GM19397 (cell line): ENCODE results near the gene PPP6R2.

Experiments
- ATAC-seq: cut with Tn5 transposase; IDR thresholded peaks from one replicate; pipeline ENCODE4 v1.9.1; 2021; ENCODE audit warnings: mild to moderate bottlenecking, moderate library complexity; ENCODE audit not compliant: unreplicated experiment

Gene PPP6R2, protein sequence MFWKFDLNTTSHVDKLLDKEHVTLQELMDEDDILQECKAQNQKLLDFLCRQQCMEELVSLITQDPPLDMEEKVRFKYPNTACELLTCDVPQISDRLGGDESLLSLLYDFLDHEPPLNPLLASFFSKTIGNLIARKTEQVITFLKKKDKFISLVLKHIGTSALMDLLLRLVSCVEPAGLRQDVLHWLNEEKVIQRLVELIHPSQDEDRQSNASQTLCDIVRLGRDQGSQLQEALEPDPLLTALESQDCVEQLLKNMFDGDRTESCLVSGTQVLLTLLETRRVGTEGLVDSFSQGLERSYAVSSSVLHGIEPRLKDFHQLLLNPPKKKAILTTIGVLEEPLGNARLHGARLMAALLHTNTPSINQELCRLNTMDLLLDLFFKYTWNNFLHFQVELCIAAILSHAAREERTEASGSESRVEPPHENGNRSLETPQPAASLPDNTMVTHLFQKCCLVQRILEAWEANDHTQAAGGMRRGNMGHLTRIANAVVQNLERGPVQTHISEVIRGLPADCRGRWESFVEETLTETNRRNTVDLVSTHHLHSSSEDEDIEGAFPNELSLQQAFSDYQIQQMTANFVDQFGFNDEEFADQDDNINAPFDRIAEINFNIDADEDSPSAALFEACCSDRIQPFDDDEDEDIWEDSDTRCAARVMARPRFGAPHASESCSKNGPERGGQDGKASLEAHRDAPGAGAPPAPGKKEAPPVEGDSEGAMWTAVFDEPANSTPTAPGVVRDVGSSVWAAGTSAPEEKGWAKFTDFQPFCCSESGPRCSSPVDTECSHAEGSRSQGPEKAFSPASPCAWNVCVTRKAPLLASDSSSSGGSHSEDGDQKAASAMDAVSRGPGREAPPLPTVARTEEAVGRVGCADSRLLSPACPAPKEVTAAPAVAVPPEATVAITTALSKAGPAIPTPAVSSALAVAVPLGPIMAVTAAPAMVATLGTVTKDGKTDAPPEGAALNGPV

GRCh38 chr22:50342651-50343540 is at the start of gene PPP6R2:
Gene PPP6R2, plus strand, starts transcription at chr22:50343327. Its CDS starts 50,582 bp downstream, at chr22:50393909.
- ATAC-seq, result peak; percentile 73

GRCh38 chr22:50293441-50294318 is 49.4 kb upstream of the PPP6R2 start:
- no peak for ATAC-seq

DNA sequence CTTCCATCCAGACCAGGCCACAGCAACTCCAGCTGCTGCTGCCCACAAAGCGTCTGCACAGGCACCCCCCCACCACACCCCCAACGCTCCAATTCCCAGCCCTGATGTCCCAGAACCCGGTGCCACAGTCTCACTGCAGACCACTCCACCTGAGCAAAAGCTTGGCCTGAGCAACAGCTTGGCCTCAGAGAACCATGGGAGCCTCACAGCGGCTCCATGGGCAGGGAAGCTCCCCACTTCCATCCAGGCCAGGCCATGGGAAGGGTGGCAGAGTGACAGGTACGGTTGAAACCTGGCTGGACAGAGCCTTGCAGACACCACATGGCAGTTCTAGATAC is 48.8 kb upstream of the PPP6R2 start:
- ATAC-seq, result no peak

DNA sequence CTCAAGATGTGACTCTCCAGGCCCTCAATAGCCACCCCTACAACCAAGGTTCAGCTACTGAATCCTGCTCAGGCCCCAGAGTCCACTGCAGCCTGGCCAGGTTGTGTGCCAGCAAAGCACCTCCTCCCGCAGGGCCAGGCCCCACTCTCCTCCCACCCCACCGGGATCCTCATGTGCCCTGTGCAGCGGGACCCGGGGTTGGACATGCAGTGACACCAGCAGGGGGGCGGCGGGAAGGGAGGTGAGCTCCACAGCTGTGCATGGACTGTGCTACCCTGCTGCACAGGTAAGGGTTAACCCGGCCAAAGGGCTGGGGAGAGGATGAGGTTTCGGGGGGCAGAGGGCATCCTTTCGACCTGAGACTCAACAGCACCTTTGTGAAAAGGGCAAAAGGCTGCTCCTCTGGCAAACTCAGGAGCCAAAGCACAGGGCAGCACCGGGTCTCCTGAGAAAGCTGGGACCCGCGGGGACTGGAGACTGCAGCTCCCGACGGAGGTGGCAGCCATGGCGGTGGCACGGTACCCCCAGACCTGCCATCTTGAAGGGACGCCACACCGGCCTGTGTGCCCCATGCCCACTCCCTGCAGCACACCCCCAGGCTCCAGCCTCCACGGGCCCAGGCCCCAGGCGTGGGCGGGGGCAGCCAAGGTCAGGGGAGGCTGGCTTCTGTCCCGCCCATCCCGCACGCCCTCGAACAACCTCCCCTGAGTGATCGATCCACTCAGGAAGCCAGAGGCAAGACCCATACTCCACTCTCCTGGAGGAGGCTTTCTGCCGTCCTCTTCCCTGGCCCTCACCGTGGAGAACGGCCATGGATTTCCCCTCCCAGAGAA is 46.3 kb upstream of the PPP6R2 start:
- no peak for ATAC-seq

- no peak for ATAC-seq
These were observed 45.4 kb upstream of the PPP6R2 start for GRCh38 chr22:50297510-50298265.

DNA sequence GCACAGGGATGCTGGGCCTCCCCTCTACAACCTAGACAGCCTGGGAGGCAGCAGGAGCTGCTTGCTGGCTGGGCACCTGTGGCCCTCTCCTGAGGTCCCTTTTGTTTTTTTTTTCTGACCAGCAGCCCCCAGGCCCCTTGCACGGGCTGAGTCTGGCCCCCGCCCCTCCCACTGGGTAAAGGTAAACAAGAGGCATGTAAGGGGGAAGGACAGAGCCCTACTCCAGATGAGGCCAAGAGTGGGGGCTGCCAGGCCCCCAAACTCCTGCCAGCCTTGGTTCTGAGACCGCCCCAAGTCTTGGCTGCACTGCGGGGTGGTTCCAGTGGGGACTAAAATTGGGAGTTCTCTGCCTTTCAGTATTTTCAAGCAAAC is 44.9 kb upstream of the PPP6R2 start:
- ATAC-seq, result no peak

DNA sequence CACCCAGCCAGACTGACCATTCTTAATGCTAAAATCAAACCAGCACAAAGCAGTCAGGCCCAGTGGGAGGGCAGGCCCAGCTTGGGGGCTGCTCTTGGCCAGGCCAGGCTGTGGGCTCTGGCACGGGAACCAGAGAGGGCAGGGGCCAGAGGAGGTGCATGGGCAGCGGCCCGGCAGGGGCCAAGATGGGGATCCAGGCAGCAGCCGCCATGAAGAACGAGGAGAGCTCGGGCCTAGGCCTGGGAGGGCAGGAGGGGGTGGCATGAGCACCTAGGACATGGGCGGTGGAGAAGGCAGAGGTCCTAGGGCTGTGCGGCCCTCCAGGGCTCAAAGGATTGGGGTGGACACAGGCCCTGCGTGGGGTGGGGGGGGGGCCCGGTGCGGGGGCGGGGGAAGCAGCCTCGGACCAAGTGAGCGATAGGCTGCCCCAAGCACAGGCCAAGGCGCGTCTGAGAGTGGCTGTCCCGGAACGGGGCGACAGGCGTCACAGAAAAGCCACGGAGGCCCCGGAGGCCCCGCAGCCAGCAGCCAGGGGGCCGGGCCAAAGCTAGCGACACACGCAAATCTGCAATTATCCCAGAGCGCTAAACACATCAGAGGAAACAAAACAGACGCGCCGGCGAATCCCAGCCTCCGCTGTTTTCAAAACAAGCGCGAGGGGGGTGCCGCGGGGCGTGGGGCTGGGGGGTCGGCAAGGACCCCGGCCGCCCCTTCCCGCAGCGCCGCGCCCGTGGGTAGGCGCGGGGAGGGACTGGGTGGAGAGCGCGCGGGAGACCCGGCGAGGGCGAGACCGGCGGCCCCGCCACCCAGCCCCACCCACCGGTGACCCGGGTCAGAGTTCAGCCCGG is 44.0 kb upstream of the PPP6R2 start:
- no peak for ATAC-seq

GRCh38 chr22:50299785-50300619 is 43.1 kb upstream of the PPP6R2 start:
- no peak for ATAC-seq

GRCh38 chr22:50300620-50301257 is 42.4 kb upstream of the PPP6R2 start:
- ATAC-seq, result no peak

GRCh38 chr22:50301581-50301991 is 41.5 kb upstream of the PPP6R2 start:
- ATAC-seq, result no peak

GRCh38 chr22:50302041-50302541 is 41.0 kb upstream of the PPP6R2 start:
- no peak for ATAC-seq

DNA sequence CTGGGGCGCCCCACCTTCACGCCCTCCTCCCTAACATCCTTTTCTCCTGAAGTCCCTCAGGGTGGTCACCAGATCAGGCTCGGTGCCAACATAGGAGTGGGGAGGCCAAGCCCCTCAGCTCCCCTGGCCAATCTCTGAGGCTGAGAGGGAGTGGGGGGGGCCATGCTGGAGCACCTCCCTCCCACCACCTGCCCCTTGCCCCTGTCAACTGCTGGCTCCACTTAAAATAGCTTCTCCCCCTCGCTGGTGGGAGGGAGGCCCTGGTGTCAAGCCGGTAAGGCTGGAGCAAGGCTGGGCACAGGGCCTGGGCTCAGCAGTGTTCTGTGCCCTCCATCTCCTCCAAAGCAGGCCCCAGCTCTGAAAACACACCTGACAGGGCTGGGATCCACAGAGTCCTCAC is 40.6 kb upstream of the PPP6R2 start:
- ATAC-seq, result no peak

DNA sequence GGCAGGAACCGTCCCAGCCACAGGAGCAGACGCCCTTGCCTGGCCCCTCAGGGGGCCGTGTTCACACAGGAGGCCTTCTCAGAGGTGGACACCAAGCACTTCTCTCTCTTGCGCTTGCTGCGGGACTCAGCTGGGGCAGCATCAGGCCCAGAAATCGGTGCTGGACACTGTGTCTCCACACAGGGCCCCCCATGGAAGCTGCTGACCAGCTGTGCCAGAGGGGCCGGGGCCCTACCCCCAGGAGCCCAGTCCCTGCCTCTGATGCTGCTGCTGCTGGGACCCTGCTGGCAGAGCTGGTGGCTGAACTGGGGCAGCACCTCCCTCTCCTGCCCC is 39.6 kb upstream of the PPP6R2 start:
- no peak for ATAC-seq

- ATAC-seq, result no peak
These were observed 39.1 kb upstream of the PPP6R2 start for GRCh38 chr22:50303848-50304527.
